GM12875 (cell line): Measurements from ENCODE around the gene ACYP2.

ENCODE experiments used
- H3K4me3 ChIP-seq: one replicate; pipeline ENCODE4 v1.5.1; 2011; ENCODE audit warnings: low read depth, low read length, control low read depth
- CTCF ChIP-seq: IDR thresholded peaks from 2 replicates; pipeline ENCODE4 v1.5.1; 2011; ENCODE audit warnings: low read depth, mild to moderate bottlenecking, control low read depth, inconsistent platforms, low read length, moderate library complexity, borderline replicate concordance; ENCODE audit not compliant: insufficient read depth

The ACYP2 gene

DNA sequence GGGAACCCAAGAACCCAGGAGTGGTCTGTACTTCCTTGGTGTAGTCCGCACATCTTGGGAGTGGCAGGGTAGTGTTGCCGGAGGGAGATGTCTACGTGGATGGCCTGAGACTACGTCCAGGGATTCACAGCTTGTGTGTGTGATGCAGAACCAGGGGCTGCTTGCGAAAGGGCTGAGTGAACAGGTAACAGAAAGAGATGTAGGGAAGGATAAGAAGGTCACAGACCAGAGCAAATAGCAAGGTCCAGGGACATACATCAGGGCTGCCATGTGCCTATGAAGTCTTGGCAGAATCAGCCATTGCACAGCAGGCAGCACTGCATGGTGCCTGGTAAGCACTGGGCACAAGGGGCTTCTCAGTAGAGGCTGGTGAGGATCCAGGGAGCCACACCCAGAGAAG lies 71.9 kb downstream of the ACYP2 start:
- no peak overlapping the region for H3K4me3 ChIP-seq
- no peak for TF ChIP-seq CTCF

DNA sequence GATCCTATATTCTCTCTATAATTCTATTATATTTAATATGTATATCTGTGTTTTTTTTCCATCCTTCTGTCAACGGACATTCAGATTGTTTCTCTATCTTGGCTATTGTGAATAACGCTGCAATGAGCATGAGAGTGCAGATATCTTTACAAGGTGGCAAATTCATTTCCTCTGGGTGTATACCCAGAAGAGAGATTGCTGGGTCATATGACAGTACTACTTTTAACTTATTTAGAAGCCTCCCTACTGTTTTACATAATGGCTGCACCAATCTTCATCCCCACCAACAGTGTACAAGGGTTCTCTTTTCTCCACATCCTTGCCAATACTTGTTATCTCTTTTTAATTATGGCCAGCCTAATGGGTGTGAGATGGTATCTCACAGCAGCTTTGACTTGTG lies 74.1 kb downstream of the ACYP2 start:
- H3K4me3 ChIP-seq = no peak overlapping the region
- TF ChIP-seq CTCF = no peak

GRCh38 chr2:54191361-54192135 lies 76.1 kb downstream of the ACYP2 start:
- no peak for TF ChIP-seq CTCF
- no peak overlapping the region for H3K4me3 ChIP-seq

- no peak overlapping the region for H3K4me3 ChIP-seq
- no peak for TF ChIP-seq CTCF
Observed at GRCh38 chr2:54194761-54195750, 79.6 kb downstream of the ACYP2 start.

- TF ChIP-seq CTCF = no peak
- H3K4me3 ChIP-seq = no peak overlapping the region
Observed at GRCh38 chr2:54196646-54197045, 81.2 kb downstream of the ACYP2 start.

DNA sequence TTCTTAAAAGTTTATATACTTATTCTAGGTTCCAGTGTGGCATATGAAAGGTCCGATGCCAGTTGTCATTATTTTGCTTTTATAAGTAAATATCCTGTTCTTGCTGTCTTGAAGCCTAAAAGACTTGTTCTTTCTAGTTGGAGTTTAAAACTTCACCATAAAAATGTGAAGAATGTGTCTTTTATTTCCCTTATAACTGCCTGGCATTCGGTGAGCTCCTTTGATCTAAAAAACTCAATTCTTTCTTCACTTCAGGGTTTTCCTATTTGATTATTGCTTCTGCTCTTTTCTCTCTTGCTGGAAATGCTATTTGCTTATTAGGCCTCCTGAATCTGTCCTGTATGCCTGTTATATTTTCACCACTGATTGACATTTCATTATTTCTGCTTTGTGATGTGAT lies 89.1 kb downstream of the ACYP2 start:
- no peak for TF ChIP-seq CTCF
- no peak overlapping the region for H3K4me3 ChIP-seq
